ENCODE measurements around the gene ZNF358.

GRCh38 chr19:7524523-7524922, 8.6 kb downstream of the ZNF358 start:
- TF ChIP-seq CTCF (conservative IDR thresholded peaks at IDR 0.05 in 1 of 2, IDR thresholded peaks at IDR 0.05 in 1 of 2; ENCODE audit: extremely low read depth in 1 of 2, insufficient read depth in 1 of 2, low read depth in 1 of 2, low read length in 2 of 2) (no peak), EZH2 (IDR thresholded peaks at IDR 0.05; ENCODE audit: borderline replicate concordance, low read length) (no peak)
